Measurements from ENCODE around the gene AGMO. TPM values are rescaled to one million over a fixed set of nuclear protein-coding genes. Genes with fewer than 3 reads are reported as not detected.

Gene AGMO
- total RNA-seq, 3 donors from 2014 or later (not counting 1 experiment from before 2014, with no cell fraction given): not detected

- Histone ChIP-seq H3K9me3 (ENCODE audit: control insufficient read depth, insufficient read depth, low read length) (peaks cover 9% of the 10 kb centered on the region), H3K27me3 (ENCODE audit: control insufficient read depth, insufficient read depth, low read length) (no peaks in the 10 kb centered on the region), H3K36me3 (ENCODE audit: control insufficient read depth, insufficient read depth, low read length) (no peaks in the 10 kb centered on the region), H3K4me3 (ENCODE audit: low read length) (no peak overlapping the region), H3K4me1 (ENCODE audit: control insufficient read depth, insufficient read depth, low read length) (no peaks in the 10 kb centered on the region), H3K27ac (ENCODE audit: low read length) (no peak overlapping the region)
- DNase-seq (no peak), ATAC-seq (no peak)
- Mint-ChIP-seq H3K4me3 (no peak overlapping the region), H3K9me3 (peaks cover 15 to 22% of the 10 kb centered on the region in 2 donors), H3K27me3 (ENCODE audit: low read depth in 2 of 2) (no peaks in the 10 kb centered on the region), H3K36me3 (peaks cover 8% of the 10 kb centered on the region), H3K27ac (no peak overlapping the region), H3K4me1 (no peaks in the 10 kb centered on the region)
- intact Hi-C loops (cut with micrococcal nuclease): no loop called here
- no peak for TF ChIP-seq CTCF (IDR thresholded peaks at IDR 0.05)
- 86% methylated on average over 9 of the region's 9 CpGs for WGBS (ENCODE audit: insufficient coverage)
These were observed 163.7 kb downstream of the AGMO start for GRCh38 chr7:15397922-15398760.

- 95% methylated on average over 43 of the region's 43 CpGs for WGBS (ENCODE audit: insufficient coverage)
- Histone ChIP-seq H3K27me3 (ENCODE audit: control insufficient read depth, insufficient read depth, low read length) (no peaks in the 10 kb centered on the region), H3K4me3 (ENCODE audit: low read length) (no peak overlapping the region), H3K9me3 (ENCODE audit: control insufficient read depth, insufficient read depth, low read length) (peaks cover 9% of the 10 kb centered on the region), H3K36me3 (ENCODE audit: control insufficient read depth, insufficient read depth, low read length) (no peaks in the 10 kb centered on the region), H3K27ac (ENCODE audit: low read length) (no peak overlapping the region), H3K4me1 (ENCODE audit: control insufficient read depth, insufficient read depth, low read length) (no peaks in the 10 kb centered on the region)
- intact Hi-C loops (cut with micrococcal nuclease): no loop called here
- Mint-ChIP-seq H3K4me1 (no peaks in the 10 kb centered on the region), H3K27me3 (ENCODE audit: low read depth in 2 of 2) (no peaks in the 10 kb centered on the region), H3K36me3 (peaks cover 8% of the 10 kb centered on the region), H3K9me3 (peaks cover 15 to 20% of the 10 kb centered on the region in 2 donors), H3K4me3 (no peak overlapping the region), H3K27ac (no peak overlapping the region)
- ATAC-seq (no peak), DNase-seq (no peak)
- no peak for TF ChIP-seq CTCF (IDR thresholded peaks at IDR 0.05)
These were observed 164.7 kb downstream of the AGMO start for GRCh38 chr7:15397159-15397550.

GRCh38 chr7:15396210-15397158, 165.3 kb downstream of the AGMO start:
- WGBS (ENCODE audit: insufficient coverage): 91% methylated on average over 24 of the region's 24 CpGs
- no peaks in the 10 kb centered on the region for H3K36me3 ChIP-seq (ENCODE audit: control insufficient read depth, insufficient read depth, low read length)
- no peak overlapping the region for H3K27ac ChIP-seq (ENCODE audit: low read length)
- no peak for TF ChIP-seq CTCF (IDR thresholded peaks at IDR 0.05)
- H3K4me1 ChIP-seq (ENCODE audit: control insufficient read depth, insufficient read depth, low read length): no peaks in the 10 kb centered on the region
- H3K27ac Mint-ChIP-seq: no peak overlapping the region
- no peak overlapping the region for H3K4me3 Mint-ChIP-seq
- peaks cover 14 to 19% of the 10 kb centered on the region in 2 donors for H3K9me3 Mint-ChIP-seq
- H3K27me3 Mint-ChIP-seq (ENCODE audit: low read depth in 2 of 2): no peaks in the 10 kb centered on the region
- no peaks in the 10 kb centered on the region for H3K4me1 Mint-ChIP-seq
- intact Hi-C loops (cut with micrococcal nuclease): no loop called here
- H3K9me3 ChIP-seq (ENCODE audit: control insufficient read depth, insufficient read depth, low read length): peaks cover 9% of the 10 kb centered on the region
- H3K27me3 ChIP-seq (ENCODE audit: control insufficient read depth, insufficient read depth, low read length): no peaks in the 10 kb centered on the region
- no peak for DNase-seq
- H3K36me3 Mint-ChIP-seq: peaks cover 8% of the 10 kb centered on the region
- H3K4me3 ChIP-seq (ENCODE audit: low read length): no peak overlapping the region
- no peak for ATAC-seq

Measured in natural killer cell (primary cell).